Measurements from ENCODE around the gene TBC1D10A. TPM values are rescaled to one million over a fixed set of nuclear protein-coding genes. Genes with fewer than 3 reads are reported as not detected.

Gene TBC1D10A
- total RNA-seq, 4 donors from 2014 or later, result 27.9 to 72.2 (median 45.7) TPM

GRCh38 chr22:30277547-30278344, 49.0 kb downstream of the TBC1D10A start:
- Histone ChIP-seq H3K36me3 (no peaks in the 10 kb centered on the region), H3K27ac (peak overlapping the region; percentile 36 to 62 (median 54)), H3K9me3 (no peaks in the 10 kb centered on the region), H3K27me3 (no peaks in the 10 kb centered on the region), H3K4me3 (no peak overlapping the region), H3K4me1 (peaks cover 6 to 14% (median 9%) of the 10 kb centered on the region in 4 donors)
- 50 to 60% methylated on average over 4 to 14 of the region's 14 CpGs for WGBS, 2 donors (ENCODE audit: low coverage in 1 of 2)
- intact Hi-C loops (cut with DNase I; ENCODE audit: low total_unique reads) (no loop called here), in situ Hi-C loops (cut with MboI; ENCODE audit: low pct_ligation_motif_present in 1 of 4, low pct_unique_long_range_greater_than_20kb in 1 of 4, low sequenced_read_pairs in 3 of 4) (loop anchor here in 1 of 4 donors (25.0 kb wide), 1 partner anchor 110 kb away; the partner anchor contains the start of genes RNF215 and SEC14L2)
- TF ChIP-seq CTCF (IDR thresholded peaks at IDR 0.05), result no peak
- TF ChIP-seq POLR2AphosphoS5 (IDR thresholded peaks at IDR 0.05), result no peak
- no peak for TF ChIP-seq EP300 (IDR thresholded peaks at IDR 0.05; ENCODE audit: low read depth)
- TF ChIP-seq POLR2A (IDR thresholded peaks at IDR 0.05), result no peak
- no peak for DNase-seq

GRCh38 chr22:30276039-30276438, 50.7 kb downstream of the TBC1D10A start:
- Histone ChIP-seq H3K36me3 (no peaks in the 10 kb centered on the region), H3K27me3 (no peaks in the 10 kb centered on the region), H3K4me3 (no peak overlapping the region), H3K4me1 (peaks cover 6 to 14% (median 9%) of the 10 kb centered on the region in 4 donors), H3K9me3 (no peaks in the 10 kb centered on the region), H3K27ac (no peak overlapping the region)
- DNase-seq, result no peak
- intact Hi-C loops (cut with DNase I; ENCODE audit: low total_unique reads), result no loop called here
- in situ Hi-C loops (cut with MboI; ENCODE audit: low pct_ligation_motif_present in 1 of 4, low pct_unique_long_range_greater_than_20kb in 1 of 4, low sequenced_read_pairs in 3 of 4), result loop anchor here in 1 of 4 donors (25.0 kb wide), 1 partner anchor 111 kb away; the partner anchor contains the start of genes RNF215 and SEC14L2
- WGBS, 2 donors (ENCODE audit: low coverage in 1 of 2), result 68% methylated on average over 8 of the region's 8 CpGs; no CpG with 5 or more reads in 1 of the 2 donors
- no peak for TF ChIP-seq EP300 (IDR thresholded peaks at IDR 0.05; ENCODE audit: low read depth)
- TF ChIP-seq POLR2A (IDR thresholded peaks at IDR 0.05), result no peak
- no peak for TF ChIP-seq CTCF (IDR thresholded peaks at IDR 0.05)
- no peak for TF ChIP-seq POLR2AphosphoS5 (IDR thresholded peaks at IDR 0.05)

GRCh38 chr22:30275625-30276024, 51.1 kb downstream of the TBC1D10A start:
- in situ Hi-C loops (cut with MboI; ENCODE audit: low pct_ligation_motif_present in 1 of 4, low pct_unique_long_range_greater_than_20kb in 1 of 4, low sequenced_read_pairs in 3 of 4), result loop anchor here in 1 of 4 donors (25.0 kb wide), 1 partner anchor 112 kb away; the partner anchor contains the start of genes RNF215 and SEC14L2
- DNase-seq, result no peak
- intact Hi-C loops (cut with DNase I; ENCODE audit: low total_unique reads), result no loop called here

More at GRCh38 chr22:30275625-30276024, 51.1 kb downstream of the TBC1D10A start:
- H3K36me3 ChIP-seq, result no peaks in the 10 kb centered on the region
- no peak overlapping the region for H3K27ac ChIP-seq
- H3K27me3 ChIP-seq, result no peaks in the 10 kb centered on the region
- no peak for TF ChIP-seq POLR2A (IDR thresholded peaks at IDR 0.05)
- TF ChIP-seq CTCF (IDR thresholded peaks at IDR 0.05), result no peak
- TF ChIP-seq EP300 (IDR thresholded peaks at IDR 0.05; ENCODE audit: low read depth), result no peak
- TF ChIP-seq POLR2AphosphoS5 (IDR thresholded peaks at IDR 0.05), result no peak
- 71% methylated on average over 8 of the region's 8 CpGs; no CpG with 5 or more reads in 1 of the 2 donors for WGBS, 2 donors (ENCODE audit: low coverage in 1 of 2)
- H3K4me1 ChIP-seq, result peaks cover 6 to 14% (median 9%) of the 10 kb centered on the region in 4 donors
- no peaks in the 10 kb centered on the region for H3K9me3 ChIP-seq
- no peak overlapping the region for H3K4me3 ChIP-seq
